ENCODE measurements around the gene HSBP1. TPM values are rescaled to one million over a fixed set of nuclear protein-coding genes. Genes with fewer than 3 reads are reported as not detected.

Gene HSBP1
- total RNA-seq, 4 donors from 2014 or later = 7.5 to 28.0 (median 8.7) TPM

- no peak for ATAC-seq
- no peak overlapping the region for H3K4me3 ChIP-seq
- in situ Hi-C loops (cut with MboI; ENCODE audit: low sequenced_read_pairs in 4 of 4) = loop anchor here in 1 of 4 donors (5.0 kb wide), 2 partner anchors 56 to 231 kb away; no protein-coding TSS in a partner anchor
- no peak for DNase-seq
- H3K9me3 ChIP-seq = no peaks in the 10 kb centered on the region
- no peak overlapping the region for H3K27ac ChIP-seq
- no peaks in the 10 kb centered on the region for H3K27me3 ChIP-seq
- H3K4me1 ChIP-seq = peaks cover 0 to 5% of the 10 kb centered on the region in 2 donors
- TF ChIP-seq POLR2A (IDR thresholded peaks at IDR 0.05) (no peak), CTCF (IDR thresholded peaks at IDR 0.05 in 4 of 5, conservative IDR thresholded peaks at IDR 0.05 in 1 of 5) (no peak)
- intact Hi-C loops (cut with DNase I; ENCODE audit: low total_unique reads) = no loop called here
- H3K36me3 ChIP-seq = no peaks in the 10 kb centered on the region
These were observed 23.7 kb downstream of the HSBP1 start for GRCh38 chr16:83831456-83831987.

- no peak for TF ChIP-seq POLR2A (IDR thresholded peaks at IDR 0.05)
- TF ChIP-seq CTCF (IDR thresholded peaks at IDR 0.05 in 4 of 5, conservative IDR thresholded peaks at IDR 0.05 in 1 of 5) = no peak
- peaks cover 0 to 3% of the 10 kb centered on the region in 2 donors for H3K4me1 ChIP-seq
- H3K27me3 ChIP-seq = no peaks in the 10 kb centered on the region
- in situ Hi-C loops (cut with MboI; ENCODE audit: low sequenced_read_pairs in 4 of 4) (loop anchor here in 1 of 4 donors (5.0 kb wide), 2 partner anchors 53 to 228 kb away; no protein-coding TSS in a partner anchor), intact Hi-C loops (cut with DNase I; ENCODE audit: low total_unique reads) (no loop called here)
- H3K27ac ChIP-seq = no peak overlapping the region
- H3K4me3 ChIP-seq = no peak overlapping the region
- no peaks in the 10 kb centered on the region for H3K36me3 ChIP-seq
- no peaks in the 10 kb centered on the region for H3K9me3 ChIP-seq
- no peak for DNase-seq
- no peak for ATAC-seq
These were observed 26.1 kb downstream of the HSBP1 start for GRCh38 chr16:83833921-83834320.

- intact Hi-C loops (cut with DNase I; ENCODE audit: low total_unique reads) (no loop called here), in situ Hi-C loops (cut with MboI; ENCODE audit: low sequenced_read_pairs in 4 of 4) (no loop called here)
- Histone ChIP-seq H3K27ac (no peak overlapping the region), H3K9me3 (no peaks in the 10 kb centered on the region), H3K27me3 (no peaks in the 10 kb centered on the region), H3K4me3 (no peak overlapping the region), H3K4me1 (peaks cover 0 to 3% of the 10 kb centered on the region in 2 donors), H3K36me3 (no peaks in the 10 kb centered on the region)
- TF ChIP-seq CTCF (IDR thresholded peaks at IDR 0.05 in 4 of 5, conservative IDR thresholded peaks at IDR 0.05 in 1 of 5) (no peak), POLR2A (IDR thresholded peaks at IDR 0.05) (no peak)
- ATAC-seq (no peak), DNase-seq (no peak)
These were observed 28.1 kb downstream of the HSBP1 start for GRCh38 chr16:83835586-83836566.

- no peak for ATAC-seq
- Histone ChIP-seq H3K36me3 (no peaks in the 10 kb centered on the region), H3K27me3 (no peaks in the 10 kb centered on the region), H3K27ac (no peak overlapping the region), H3K4me1 (peaks cover 0 to 3% of the 10 kb centered on the region in 2 donors), H3K4me3 (no peak overlapping the region), H3K9me3 (no peaks in the 10 kb centered on the region)
- intact Hi-C loops (cut with DNase I; ENCODE audit: low total_unique reads) = no loop called here
- in situ Hi-C loops (cut with MboI; ENCODE audit: low sequenced_read_pairs in 4 of 4) = no loop called here
- TF ChIP-seq CTCF (IDR thresholded peaks at IDR 0.05 in 4 of 5, conservative IDR thresholded peaks at IDR 0.05 in 1 of 5) (no peak), POLR2A (IDR thresholded peaks at IDR 0.05) (no peak)
- DNase-seq = no peak
These were observed 29.8 kb downstream of the HSBP1 start for GRCh38 chr16:83837566-83837965.

Measured in gastrocnemius medialis (tissue), 4 donors.